Measurements from ENCODE around the gene RENBP.

- TF ChIP-seq POLR2AphosphoS5 (IDR thresholded peaks at IDR 0.05; ENCODE audit: low read depth, low read length) (no peak), POLR2A (IDR thresholded peaks at IDR 0.05; ENCODE audit: low read depth, low read length) (peak; percentile 22; the same call in 1 of the 2 replicates), TAF1 (IDR thresholded peaks at IDR 0.05; ENCODE audit: borderline replicate concordance, low read depth, low read length) (no peak)
These were observed 16.8 kb upstream of the RENBP start for GRCh38 chrX:153961292-153961691.

Data from GM12892 (cell line).